Measurements from ENCODE around the gene NCEH1. TPM values are rescaled to one million over a fixed set of nuclear protein-coding genes. Genes with fewer than 3 reads are reported as not detected.

NCEH1 gene
- total RNA-seq, 1 experiment from 2014 or later: 11.5 TPM

DNA sequence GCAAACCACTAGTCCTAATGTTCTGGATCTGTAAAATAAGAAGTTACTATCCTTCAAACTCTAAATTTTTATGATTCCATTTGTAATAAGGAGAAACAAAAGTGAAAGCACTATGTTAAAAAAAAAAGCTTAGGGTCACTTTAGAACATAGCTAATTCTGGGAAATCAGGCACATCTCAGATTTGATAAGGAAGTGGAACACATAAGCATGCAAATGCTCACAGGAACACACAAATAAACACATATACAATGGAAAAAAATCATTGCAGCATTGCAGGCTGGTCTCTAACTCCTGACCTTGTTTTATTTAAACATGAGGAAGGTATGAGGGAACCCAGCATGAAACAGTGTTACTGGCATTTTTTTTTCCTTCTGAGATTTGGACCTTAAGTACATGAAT is 124.4 kb downstream of the NCEH1 start (continued):
- TF ChIP-seq, protein P1, sequence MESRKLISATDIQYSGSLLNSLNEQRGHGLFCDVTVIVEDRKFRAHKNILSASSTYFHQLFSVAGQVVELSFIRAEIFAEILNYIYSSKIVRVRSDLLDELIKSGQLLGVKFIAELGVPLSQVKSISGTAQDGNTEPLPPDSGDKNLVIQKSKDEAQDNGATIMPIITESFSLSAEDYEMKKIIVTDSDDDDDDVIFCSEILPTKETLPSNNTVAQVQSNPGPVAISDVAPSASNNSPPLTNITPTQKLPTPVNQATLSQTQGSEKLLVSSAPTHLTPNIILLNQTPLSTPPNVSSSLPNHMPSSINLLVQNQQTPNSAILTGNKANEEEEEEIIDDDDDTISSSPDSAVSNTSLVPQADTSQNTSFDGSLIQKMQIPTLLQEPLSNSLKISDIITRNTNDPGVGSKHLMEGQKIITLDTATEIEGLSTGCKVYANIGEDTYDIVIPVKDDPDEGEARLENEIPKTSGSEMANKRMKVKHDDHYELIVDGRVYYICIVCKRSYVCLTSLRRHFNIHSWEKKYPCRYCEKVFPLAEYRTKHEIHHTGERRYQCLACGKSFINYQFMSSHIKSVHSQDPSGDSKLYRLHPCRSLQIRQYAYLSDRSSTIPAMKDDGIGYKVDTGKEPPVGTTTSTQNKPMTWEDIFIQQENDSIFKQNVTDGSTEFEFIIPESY (IDR thresholded peaks at IDR 0.05; ENCODE audit: extremely low read depth, insufficient replicate concordance, low read length): no peak
- no peak for TF ChIP-seq CBX3 (IDR thresholded peaks at IDR 0.05; ENCODE audit: low read depth)
- no peak for TF ChIP-seq EZH2 (IDR thresholded peaks at IDR 0.05)
- TF ChIP-seq SRF (IDR thresholded peaks at IDR 0.05; ENCODE audit: low read depth): no peak

DNA sequence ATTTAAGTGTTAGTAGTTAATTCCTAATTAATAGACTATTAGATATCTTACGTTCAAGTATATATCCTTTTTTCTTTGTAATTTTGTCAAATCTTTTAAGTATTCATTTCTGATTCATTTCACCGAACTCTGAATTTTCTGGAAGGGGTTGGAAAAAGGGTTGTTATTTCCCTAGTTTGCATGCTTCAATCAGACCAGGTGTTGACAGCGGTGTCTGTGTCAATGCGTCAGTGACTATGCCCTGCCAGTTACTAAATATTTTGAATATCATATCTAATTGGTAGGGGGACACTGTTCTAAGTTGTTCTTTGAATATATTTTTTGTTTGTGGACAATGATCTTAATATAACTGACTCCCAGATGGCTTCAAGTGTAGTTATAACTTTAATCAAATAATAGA is 124.9 kb downstream of the NCEH1 start:
- Histone ChIP-seq H3K4me2 (ENCODE audit: low read length) (no peak overlapping the region), H3K27ac (ENCODE audit: low read depth, low read length) (no peak overlapping the region), H3K79me2 (ENCODE audit: insufficient read depth, low read length) (no peaks in the 10 kb centered on the region), H3K9ac (ENCODE audit: low read length) (no peak overlapping the region), H2AFZ (ENCODE audit: low read depth, low read length, poor library complexity, severe bottlenecking) (no peak overlapping the region), H3K36me3 (ENCODE audit: control insufficient read depth in 1 of 2, insufficient read depth in 2 of 2, low read length in 2 of 2) (no peaks in the 10 kb centered on the region), H3K9me3 (ENCODE audit: control insufficient read depth in 1 of 2, insufficient read depth in 1 of 2, low read depth in 1 of 2, low read length in 2 of 2) (no peaks in the 10 kb centered on the region), H3K9me2 (ENCODE audit: insufficient read depth) (no peaks in the 10 kb centered on the region), H3K4me3 (replicated peaks in 1 of 2; ENCODE audit: low read depth in 1 of 2, low read length in 2 of 2) (no peak overlapping the region), H3K27me3 (ENCODE audit: insufficient read depth, low read length) (no peaks in the 10 kb centered on the region), H3K4me1 (ENCODE audit: control insufficient read depth in 1 of 2, insufficient read depth in 2 of 2, low read length in 2 of 2) (no peaks in the 10 kb centered on the region), H4K20me1 (ENCODE audit: insufficient read depth) (no peaks in the 10 kb centered on the region)
- no peak for TF ChIP-seq CBX3 (IDR thresholded peaks at IDR 0.05; ENCODE audit: low read depth)
- TF ChIP-seq POLR2AphosphoS5 (IDR thresholded peaks at IDR 0.05; ENCODE audit: low read depth, low read length): no peak
- TF ChIP-seq, protein P1 (IDR thresholded peaks at IDR 0.05; ENCODE audit: extremely low read depth, insufficient replicate concordance, low read length): no peak
- no peak for TF ChIP-seq ZFX (IDR thresholded peaks at IDR 0.05)
- TF ChIP-seq, protein P2, sequence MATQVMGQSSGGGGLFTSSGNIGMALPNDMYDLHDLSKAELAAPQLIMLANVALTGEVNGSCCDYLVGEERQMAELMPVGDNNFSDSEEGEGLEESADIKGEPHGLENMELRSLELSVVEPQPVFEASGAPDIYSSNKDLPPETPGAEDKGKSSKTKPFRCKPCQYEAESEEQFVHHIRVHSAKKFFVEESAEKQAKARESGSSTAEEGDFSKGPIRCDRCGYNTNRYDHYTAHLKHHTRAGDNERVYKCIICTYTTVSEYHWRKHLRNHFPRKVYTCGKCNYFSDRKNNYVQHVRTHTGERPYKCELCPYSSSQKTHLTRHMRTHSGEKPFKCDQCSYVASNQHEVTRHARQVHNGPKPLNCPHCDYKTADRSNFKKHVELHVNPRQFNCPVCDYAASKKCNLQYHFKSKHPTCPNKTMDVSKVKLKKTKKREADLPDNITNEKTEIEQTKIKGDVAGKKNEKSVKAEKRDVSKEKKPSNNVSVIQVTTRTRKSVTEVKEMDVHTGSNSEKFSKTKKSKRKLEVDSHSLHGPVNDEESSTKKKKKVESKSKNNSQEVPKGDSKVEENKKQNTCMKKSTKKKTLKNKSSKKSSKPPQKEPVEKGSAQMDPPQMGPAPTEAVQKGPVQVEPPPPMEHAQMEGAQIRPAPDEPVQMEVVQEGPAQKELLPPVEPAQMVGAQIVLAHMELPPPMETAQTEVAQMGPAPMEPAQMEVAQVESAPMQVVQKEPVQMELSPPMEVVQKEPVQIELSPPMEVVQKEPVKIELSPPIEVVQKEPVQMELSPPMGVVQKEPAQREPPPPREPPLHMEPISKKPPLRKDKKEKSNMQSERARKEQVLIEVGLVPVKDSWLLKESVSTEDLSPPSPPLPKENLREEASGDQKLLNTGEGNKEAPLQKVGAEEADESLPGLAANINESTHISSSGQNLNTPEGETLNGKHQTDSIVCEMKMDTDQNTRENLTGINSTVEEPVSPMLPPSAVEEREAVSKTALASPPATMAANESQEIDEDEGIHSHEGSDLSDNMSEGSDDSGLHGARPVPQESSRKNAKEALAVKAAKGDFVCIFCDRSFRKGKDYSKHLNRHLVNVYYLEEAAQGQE (IDR thresholded peaks at IDR 0.05; ENCODE audit: low read depth): no peak
- TF ChIP-seq CEBPB (IDR thresholded peaks at IDR 0.05; ENCODE audit: low read depth): no peak
- ChIA-PET CTCF (interaction anchor here (1.2 kb wide), 1 partner anchor 10 kb away, joined by 7 read pairs; no protein-coding TSS in a partner anchor), POLR2A (no interaction called here), RAD21 (ENCODE audit: low non-redundant PET in 1 of 2, low total read pairs in 2 of 2, uncharacterized antibody in 2 of 2, unreplicated experiment in 2 of 2) (no interaction called here)
- no TSS peak for BruUV-seq (replicated peaks)
- DNase-seq (ENCODE audit: low read depth, low spot score) (no peak), ATAC-seq (no peak)
- intact Hi-C loops (cut with micrococcal nuclease): no loop called here

Data from HCT116 (cell line).